Measurements from ENCODE around the gene PLXNA4. TPM values are rescaled to one million over a fixed set of nuclear protein-coding genes. Genes with fewer than 3 reads are reported as not detected.

Gene PLXNA4
- total and polyA plus RNA-seq, 2 donors (not counting 1 experiment from before 2014, with no cell fraction given) = not detected

GRCh38 chr7:132098327-132098726, 477.9 kb downstream of the PLXNA4 start:
- no peak for ATAC-seq (ENCODE audit: low read depth)
- peaks cover 5% of the 10 kb centered on the region for H3K27me3 Mint-ChIP-seq
- no peaks in the 10 kb centered on the region for H3K79me2 ChIP-seq (ENCODE audit: control insufficient read depth, insufficient read depth, low read length)
- no peaks in the 10 kb centered on the region for H3K4me1 ChIP-seq (ENCODE audit: control insufficient read depth in 2 of 2, insufficient read depth in 2 of 2, low read length in 2 of 2)
- no peaks in the 10 kb centered on the region for H3K27me3 ChIP-seq (replicated peaks in 1 of 4; ENCODE audit: control extremely low read depth in 1 of 4, control insufficient read depth in 3 of 4, insufficient read depth in 4 of 4, low read length in 3 of 4)
- H4K20me1 ChIP-seq (ENCODE audit: control insufficient read depth, insufficient read depth, low read length, poor library complexity, severe bottlenecking) = no peaks in the 10 kb centered on the region
- H3K4me2 ChIP-seq (replicated peaks; ENCODE audit: low read depth, low read length, poor library complexity, severe bottlenecking) = no peak overlapping the region
- H3K36me3 ChIP-seq (replicated peaks in 1 of 2; ENCODE audit: control extremely low read depth in 1 of 2, control insufficient read depth in 1 of 2, extremely low read depth in 1 of 2, insufficient read depth in 2 of 2, low read length in 1 of 2) = no peaks in the 10 kb centered on the region
- ChIA-PET CTCF (no interaction called here), POLR2A (no interaction called here)
- no peak overlapping the region for H2AFZ ChIP-seq (ENCODE audit: insufficient read depth, low read depth, low read length, poor library complexity, severe bottlenecking)
- TF ChIP-seq EZH2 (IDR thresholded peaks at IDR 0.05; ENCODE audit: borderline replicate concordance, insufficient read depth, low read depth, low read length, poor library complexity, severe bottlenecking) = no peak
- TF ChIP-seq, protein P1, sequence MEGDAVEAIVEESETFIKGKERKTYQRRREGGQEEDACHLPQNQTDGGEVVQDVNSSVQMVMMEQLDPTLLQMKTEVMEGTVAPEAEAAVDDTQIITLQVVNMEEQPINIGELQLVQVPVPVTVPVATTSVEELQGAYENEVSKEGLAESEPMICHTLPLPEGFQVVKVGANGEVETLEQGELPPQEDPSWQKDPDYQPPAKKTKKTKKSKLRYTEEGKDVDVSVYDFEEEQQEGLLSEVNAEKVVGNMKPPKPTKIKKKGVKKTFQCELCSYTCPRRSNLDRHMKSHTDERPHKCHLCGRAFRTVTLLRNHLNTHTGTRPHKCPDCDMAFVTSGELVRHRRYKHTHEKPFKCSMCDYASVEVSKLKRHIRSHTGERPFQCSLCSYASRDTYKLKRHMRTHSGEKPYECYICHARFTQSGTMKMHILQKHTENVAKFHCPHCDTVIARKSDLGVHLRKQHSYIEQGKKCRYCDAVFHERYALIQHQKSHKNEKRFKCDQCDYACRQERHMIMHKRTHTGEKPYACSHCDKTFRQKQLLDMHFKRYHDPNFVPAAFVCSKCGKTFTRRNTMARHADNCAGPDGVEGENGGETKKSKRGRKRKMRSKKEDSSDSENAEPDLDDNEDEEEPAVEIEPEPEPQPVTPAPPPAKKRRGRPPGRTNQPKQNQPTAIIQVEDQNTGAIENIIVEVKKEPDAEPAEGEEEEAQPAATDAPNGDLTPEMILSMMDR (IDR thresholded peaks at IDR 0.05) = no peak
- DNase-seq = no peak
- no peaks in the 10 kb centered on the region for H3K9me3 Mint-ChIP-seq (ENCODE audit: insufficient read depth)
- H3K9me3 ChIP-seq (ENCODE audit: control extremely low read depth in 1 of 3, control insufficient read depth in 2 of 3, insufficient read depth in 1 of 3, low read length in 2 of 3) = peaks cover 0 to 9% (median 0%) of the 10 kb centered on the region in 3 donors
- WGBS (ENCODE audit: insufficient coverage) = no CpG with 5 or more reads among the region's 1 CpG
- intact Hi-C loops (cut with micrococcal nuclease) = no loop called here
- H3K4me1 Mint-ChIP-seq = no peaks in the 10 kb centered on the region
- H3K4me3 Mint-ChIP-seq = no peak overlapping the region
- H3K27ac Mint-ChIP-seq = no peak overlapping the region
- no peak overlapping the region for H3K27ac ChIP-seq (ENCODE audit: low read length in 2 of 2)
- H3K4me3 ChIP-seq (ENCODE audit: control extremely low read depth in 1 of 5, extremely low read depth in 1 of 5, insufficient read depth in 1 of 5, low read depth in 2 of 5, low read length in 4 of 5) = no peak overlapping the region
- no peak overlapping the region for H3K9ac ChIP-seq (ENCODE audit: low read length)

DNA sequence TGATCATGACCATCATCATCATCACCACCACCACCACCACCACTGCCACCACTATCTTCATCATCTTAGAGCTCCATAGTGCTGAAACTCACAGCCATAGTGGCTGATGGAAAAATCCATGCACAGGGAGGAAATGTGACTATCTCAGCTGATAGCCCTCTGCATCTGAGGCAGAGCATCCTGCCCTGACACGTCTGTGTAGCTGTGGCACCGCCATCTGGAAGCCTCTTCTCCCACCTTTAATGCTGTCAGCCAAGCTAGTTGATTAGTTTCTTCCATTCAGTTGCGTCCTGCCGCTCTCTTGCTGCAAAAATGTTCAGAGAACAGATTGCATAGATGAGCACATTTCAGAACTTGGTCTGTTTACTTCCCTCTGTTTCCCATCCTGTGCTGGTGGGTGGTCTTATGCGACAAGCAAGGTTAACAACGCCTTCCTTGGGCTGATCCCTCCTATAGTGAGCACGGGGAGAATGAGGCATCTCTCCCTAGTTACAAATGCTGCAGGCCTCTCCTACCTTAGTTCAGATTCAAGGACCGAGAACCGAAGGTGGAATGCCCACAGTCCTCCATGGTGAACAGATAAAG, 478.6 kb downstream of the PLXNA4 start:
- Histone ChIP-seq H3K9ac (ENCODE audit: low read length) (no peak overlapping the region), H3K27ac (ENCODE audit: low read length in 2 of 2) (no peak overlapping the region), H3K79me2 (ENCODE audit: control insufficient read depth, insufficient read depth, low read length) (no peaks in the 10 kb centered on the region), H4K20me1 (ENCODE audit: control insufficient read depth, insufficient read depth, low read length, poor library complexity, severe bottlenecking) (no peaks in the 10 kb centered on the region), H3K4me1 (ENCODE audit: control insufficient read depth in 2 of 2, insufficient read depth in 2 of 2, low read length in 2 of 2) (no peaks in the 10 kb centered on the region), H3K4me3 (ENCODE audit: control extremely low read depth in 1 of 5, extremely low read depth in 1 of 5, insufficient read depth in 1 of 5, low read depth in 2 of 5, low read length in 4 of 5) (no peak overlapping the region), H3K36me3 (replicated peaks in 1 of 2; ENCODE audit: control extremely low read depth in 1 of 2, control insufficient read depth in 1 of 2, extremely low read depth in 1 of 2, insufficient read depth in 2 of 2, low read length in 1 of 2) (no peaks in the 10 kb centered on the region), H3K27me3 (replicated peaks in 1 of 4; ENCODE audit: control extremely low read depth in 1 of 4, control insufficient read depth in 3 of 4, insufficient read depth in 4 of 4, low read length in 3 of 4) (no peaks in the 10 kb centered on the region), H3K9me3 (ENCODE audit: control extremely low read depth in 1 of 3, control insufficient read depth in 2 of 3, insufficient read depth in 1 of 3, low read length in 2 of 3) (peaks cover 0 to 5% (median 0%) of the 10 kb centered on the region in 3 donors), H2AFZ (ENCODE audit: insufficient read depth, low read depth, low read length, poor library complexity, severe bottlenecking) (no peak overlapping the region), H3K4me2 (replicated peaks; ENCODE audit: low read depth, low read length, poor library complexity, severe bottlenecking) (no peak overlapping the region)
- intact Hi-C loops (cut with micrococcal nuclease) = no loop called here
- CTCF ChIA-PET = no interaction called here
- ATAC-seq (ENCODE audit: low read depth) = no peak
- POLR2A ChIA-PET = no interaction called here
- no peaks in the 10 kb centered on the region for H3K9me3 Mint-ChIP-seq (ENCODE audit: insufficient read depth)
- H3K4me3 Mint-ChIP-seq = no peak overlapping the region
- H3K27ac Mint-ChIP-seq = no peak overlapping the region
- no peaks in the 10 kb centered on the region for H3K4me1 Mint-ChIP-seq
- TF ChIP-seq, protein P1 (IDR thresholded peaks at IDR 0.05) = no peak
- no peak for TF ChIP-seq EZH2 (IDR thresholded peaks at IDR 0.05; ENCODE audit: borderline replicate concordance, insufficient read depth, low read depth, low read length, poor library complexity, severe bottlenecking)
- no peak for DNase-seq
- H3K27me3 Mint-ChIP-seq = peaks cover 5% of the 10 kb centered on the region
- 69% methylated on average over 8 of the region's 9 CpGs for WGBS (ENCODE audit: insufficient coverage)

Data from B cell (primary cell).